ENCODE measurements around the gene STUM. TPM values are rescaled to one million over a fixed set of nuclear protein-coding genes. Genes with fewer than 3 reads are reported as not detected.
A peak's percentile ranks its signal among the peaks of the same experiment; 100 is the strongest.

Gene STUM
- total and polyA plus RNA-seq, 2 of the 8 experiments (the other 6 are each of a cell fraction or from before 2014, with no cell fraction given) = 0.76 to 1.2 TPM

GRCh38 chr1:226549094-226549936 lies 751 bp downstream of the STUM start (continued):
- TF ChIP-seq POLR2A (IDR thresholded peaks at IDR 0.05; ENCODE audit: control extremely low read depth in 1 of 2, low read depth in 2 of 2, low read length in 2 of 2) = no peak
- no peak for TF ChIP-seq HDAC6 (IDR thresholded peaks at IDR 0.05; ENCODE audit: low read depth, low read length)
- no peak for TF ChIP-seq ATF2 (IDR thresholded peaks at IDR 0.05; ENCODE audit: low read length)
- no peak for TF ChIP-seq BCL11A (IDR thresholded peaks at IDR 0.05; ENCODE audit: low read depth in 2 of 2, low read length in 2 of 2)
- TF ChIP-seq CHD1 (IDR thresholded peaks at IDR 0.05; ENCODE audit: low read depth, low read length) = no peak
- TF ChIP-seq POU5F1 (IDR thresholded peaks at IDR 0.05; ENCODE audit: low read depth, low read length) = no peak
- no peak for TF ChIP-seq RFX5 (IDR thresholded peaks at IDR 0.05; ENCODE audit: borderline replicate concordance, low read depth, low read length)
- peak; percentile 71 for TF ChIP-seq MAX (IDR thresholded peaks at IDR 0.05)
- peak; percentile 94 for TF ChIP-seq SUZ12 (IDR thresholded peaks at IDR 0.05; ENCODE audit: low read length)
- no peak for TF ChIP-seq JUND (IDR thresholded peaks at IDR 0.05; ENCODE audit: low read length)
- no peak for TF ChIP-seq RBBP5 (IDR thresholded peaks at IDR 0.05; ENCODE audit: borderline replicate concordance, low read depth, low read length)
- no peak for TF ChIP-seq CBX5 (IDR thresholded peaks at IDR 0.05; ENCODE audit: low read depth, low read length)

All from H1 (cell line).